ENCODE data around the gene POT1. TPM values are rescaled to one million over a fixed set of nuclear protein-coding genes. Genes with fewer than 3 reads are reported as not detected.

Gene POT1
- total RNA-seq, 2 experiments from 2014 or later: 26.2 to 30.8 TPM

GRCh38 chr7:124813994-124814798 lies 115.4 kb downstream of the POT1 start:
- Mint-ChIP-seq H3K4me1 (no peaks in the 10 kb centered on the region), H3K27me3 (peaks cover 10% of the 10 kb centered on the region), H3K27ac (no peak overlapping the region), H3K4me3 (no peak overlapping the region), H3K36me3 (no peaks in the 10 kb centered on the region), H3K9me3 (ENCODE audit: low read depth) (no peaks in the 10 kb centered on the region)
- DNase-seq (no peak), ATAC-seq (no peak)
- CTCF ChIA-PET: no interaction called here

GRCh38 chr7:124812764-124813163 lies 116.9 kb downstream of the POT1 start:
- Mint-ChIP-seq H3K27ac (no peak overlapping the region), H3K36me3 (no peaks in the 10 kb centered on the region), H3K4me1 (no peaks in the 10 kb centered on the region), H3K27me3 (peaks cover 10% of the 10 kb centered on the region), H3K9me3 (ENCODE audit: low read depth) (no peaks in the 10 kb centered on the region), H3K4me3 (no peak overlapping the region)
- CTCF ChIA-PET: no interaction called here
- DNase-seq (no peak), ATAC-seq (no peak)

- Mint-ChIP-seq H3K27me3 (peaks cover 10% of the 10 kb centered on the region), H3K27ac (no peak overlapping the region), H3K9me3 (ENCODE audit: low read depth) (no peaks in the 10 kb centered on the region), H3K4me1 (no peaks in the 10 kb centered on the region), H3K36me3 (no peaks in the 10 kb centered on the region), H3K4me3 (no peak overlapping the region)
- CTCF ChIA-PET: no interaction called here
- ATAC-seq (no peak), DNase-seq (no peak)
These were observed 118.3 kb downstream of the POT1 start for GRCh38 chr7:124811341-124811740.

- CTCF ChIA-PET: no interaction called here
- H3K4me1 Mint-ChIP-seq: no peaks in the 10 kb centered on the region
- no peak for ATAC-seq
These were observed 119.0 kb downstream of the POT1 start for GRCh38 chr7:124810605-124811004.

GRCh38 chr7:124808206-124808605 lies 121.4 kb downstream of the POT1 start:
- no peaks in the 10 kb centered on the region for H3K4me1 Mint-ChIP-seq
- DNase-seq: no peak
- CTCF ChIA-PET: no interaction called here
- H3K9me3 Mint-ChIP-seq (ENCODE audit: low read depth): no peaks in the 10 kb centered on the region
- H3K27me3 Mint-ChIP-seq: peaks cover 6% of the 10 kb centered on the region
- H3K27ac Mint-ChIP-seq: no peak overlapping the region
- ATAC-seq: no peak
- H3K36me3 Mint-ChIP-seq: no peaks in the 10 kb centered on the region
- no peak overlapping the region for H3K4me3 Mint-ChIP-seq

More at GRCh38 chr7:124810605-124811004, 119.0 kb downstream of the POT1 start:
- Mint-ChIP-seq H3K27me3 (peaks cover 10% of the 10 kb centered on the region), H3K9me3 (ENCODE audit: low read depth) (no peaks in the 10 kb centered on the region), H3K27ac (no peak overlapping the region), H3K36me3 (no peaks in the 10 kb centered on the region), H3K4me3 (no peak overlapping the region)
- DNase-seq: no peak

- CTCF ChIA-PET: no interaction called here
- Mint-ChIP-seq H3K27ac (no peak overlapping the region), H3K4me1 (no peaks in the 10 kb centered on the region), H3K4me3 (no peak overlapping the region), H3K36me3 (no peaks in the 10 kb centered on the region), H3K27me3 (no peaks in the 10 kb centered on the region), H3K9me3 (ENCODE audit: low read depth) (no peaks in the 10 kb centered on the region)
- DNase-seq: no peak
- no peak for ATAC-seq
These were observed 128.2 kb downstream of the POT1 start for GRCh38 chr7:124801330-124801895.

- H3K27ac Mint-ChIP-seq: no peak overlapping the region
- peaks cover 4% of the 10 kb centered on the region for H3K9me3 Mint-ChIP-seq (ENCODE audit: low read depth)
- no peaks in the 10 kb centered on the region for H3K27me3 Mint-ChIP-seq
- no peaks in the 10 kb centered on the region for H3K36me3 Mint-ChIP-seq
- DNase-seq (no peak), ATAC-seq (no peak)
- CTCF ChIA-PET: no interaction called here
- no peak overlapping the region for H3K4me3 Mint-ChIP-seq
- H3K4me1 Mint-ChIP-seq: no peaks in the 10 kb centered on the region
These were observed 129.2 kb downstream of the POT1 start for GRCh38 chr7:124800386-124800785.

- Mint-ChIP-seq H3K4me3 (no peak overlapping the region), H3K36me3 (no peaks in the 10 kb centered on the region), H3K27ac (no peak overlapping the region), H3K4me1 (no peaks in the 10 kb centered on the region), H3K9me3 (ENCODE audit: low read depth) (peaks cover 4% of the 10 kb centered on the region), H3K27me3 (no peaks in the 10 kb centered on the region)
- ATAC-seq: no peak
- DNase-seq: no peak
- CTCF ChIA-PET: no interaction called here
These were observed 130.2 kb downstream of the POT1 start for GRCh38 chr7:124799448-124799847.

- Mint-ChIP-seq H3K36me3 (no peaks in the 10 kb centered on the region), H3K27me3 (peaks cover under 1% of the 10 kb centered on the region), H3K9me3 (ENCODE audit: low read depth) (peaks cover 4% of the 10 kb centered on the region), H3K4me3 (no peak overlapping the region), H3K4me1 (no peaks in the 10 kb centered on the region), H3K27ac (no peak overlapping the region)
- no peak for ATAC-seq
- no peak for DNase-seq
- CTCF ChIA-PET: no interaction called here
These were observed 132.9 kb downstream of the POT1 start for GRCh38 chr7:124796771-124797170.

GRCh38 chr7:124792696-124793095 lies 136.9 kb downstream of the POT1 start:
- Mint-ChIP-seq H3K36me3 (no peaks in the 10 kb centered on the region), H3K9me3 (ENCODE audit: low read depth) (peaks cover 4% of the 10 kb centered on the region), H3K27ac (no peak overlapping the region), H3K4me1 (no peaks in the 10 kb centered on the region), H3K4me3 (no peak overlapping the region), H3K27me3 (peaks cover 15% of the 10 kb centered on the region)
- CTCF ChIA-PET: no interaction called here
- ATAC-seq: no peak
- no peak for DNase-seq

- peaks cover 15% of the 10 kb centered on the region for H3K27me3 Mint-ChIP-seq
- no peaks in the 10 kb centered on the region for H3K36me3 Mint-ChIP-seq
- H3K4me3 Mint-ChIP-seq: no peak overlapping the region
- CTCF ChIA-PET: no interaction called here
- no peaks in the 10 kb centered on the region for H3K4me1 Mint-ChIP-seq
- ATAC-seq: no peak
- no peak for DNase-seq
- no peak overlapping the region for H3K27ac Mint-ChIP-seq
- H3K9me3 Mint-ChIP-seq (ENCODE audit: low read depth): peaks cover 4% of the 10 kb centered on the region
These were observed 137.6 kb downstream of the POT1 start for GRCh38 chr7:124792002-124792401.

- H3K9me3 Mint-ChIP-seq (ENCODE audit: low read depth): peaks cover 4% of the 10 kb centered on the region
- H3K27me3 Mint-ChIP-seq: peaks cover 15% of the 10 kb centered on the region
- H3K36me3 Mint-ChIP-seq: no peaks in the 10 kb centered on the region
- no peaks in the 10 kb centered on the region for H3K4me1 Mint-ChIP-seq
- DNase-seq (no peak), ATAC-seq (no peak)
- no peak overlapping the region for H3K4me3 Mint-ChIP-seq
- CTCF ChIA-PET: no interaction called here
- no peak overlapping the region for H3K27ac Mint-ChIP-seq
These were observed 138.2 kb downstream of the POT1 start for GRCh38 chr7:124791426-124791825.

GRCh38 chr7:124790645-124791044 lies 139.0 kb downstream of the POT1 start:
- peaks cover 15% of the 10 kb centered on the region for H3K27me3 Mint-ChIP-seq
- CTCF ChIA-PET: no interaction called here
- no peak for ATAC-seq
- H3K27ac Mint-ChIP-seq: no peak overlapping the region
- peaks cover 2% of the 10 kb centered on the region for H3K9me3 Mint-ChIP-seq (ENCODE audit: low read depth)
- no peaks in the 10 kb centered on the region for H3K4me1 Mint-ChIP-seq
- no peak overlapping the region for H3K4me3 Mint-ChIP-seq
- DNase-seq: no peak
- H3K36me3 Mint-ChIP-seq: no peaks in the 10 kb centered on the region

- Mint-ChIP-seq H3K9me3 (ENCODE audit: low read depth) (no peaks in the 10 kb centered on the region), H3K27ac (no peak overlapping the region), H3K36me3 (no peaks in the 10 kb centered on the region), H3K27me3 (peaks cover 11% of the 10 kb centered on the region), H3K4me3 (no peak overlapping the region), H3K4me1 (no peaks in the 10 kb centered on the region)
- ATAC-seq (no peak), DNase-seq (no peak)
- CTCF ChIA-PET: no interaction called here
These were observed 143.6 kb downstream of the POT1 start for GRCh38 chr7:124785994-124786393.
